ENCODE data around the gene COMMD3. TPM values are rescaled to one million over a fixed set of nuclear protein-coding genes. Genes with fewer than 3 reads are reported as not detected.

COMMD3 gene
- total and polyA plus RNA-seq, 2 of the 8 experiments (the other 6 are each of a cell fraction or from before 2014, with no cell fraction given), result 2.3 to 2.7 TPM

DNA sequence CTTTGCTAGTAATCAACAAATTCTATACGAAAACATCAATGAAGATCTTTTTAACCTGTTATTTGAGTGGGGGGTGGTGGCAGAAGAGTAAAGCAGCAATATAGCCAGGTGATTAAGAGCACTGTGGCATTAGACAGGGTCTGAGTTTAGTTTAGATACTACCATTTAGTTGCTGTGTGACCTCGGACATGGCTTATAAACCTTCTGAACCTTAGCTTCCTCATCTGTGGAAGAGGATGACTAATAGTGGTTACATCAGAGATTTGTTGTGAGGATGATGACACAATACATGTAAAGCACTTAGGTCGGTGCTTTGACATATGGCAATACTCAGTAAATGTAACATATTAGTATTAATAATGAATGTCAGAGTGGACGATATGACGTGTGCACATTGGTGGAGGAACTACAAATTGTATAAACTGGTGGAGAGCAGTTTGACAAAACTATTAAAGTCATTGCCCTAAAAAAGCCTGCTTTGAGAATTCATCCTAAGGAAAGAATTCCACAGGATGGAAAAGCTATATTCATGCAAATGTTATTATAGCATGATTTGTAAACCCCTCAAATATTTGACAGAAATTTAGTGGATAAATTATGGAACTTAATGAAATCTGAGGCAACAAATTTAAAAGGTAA is 53.4 kb downstream of the COMMD3 start (continued):
- TF ChIP-seq, protein P1, sequence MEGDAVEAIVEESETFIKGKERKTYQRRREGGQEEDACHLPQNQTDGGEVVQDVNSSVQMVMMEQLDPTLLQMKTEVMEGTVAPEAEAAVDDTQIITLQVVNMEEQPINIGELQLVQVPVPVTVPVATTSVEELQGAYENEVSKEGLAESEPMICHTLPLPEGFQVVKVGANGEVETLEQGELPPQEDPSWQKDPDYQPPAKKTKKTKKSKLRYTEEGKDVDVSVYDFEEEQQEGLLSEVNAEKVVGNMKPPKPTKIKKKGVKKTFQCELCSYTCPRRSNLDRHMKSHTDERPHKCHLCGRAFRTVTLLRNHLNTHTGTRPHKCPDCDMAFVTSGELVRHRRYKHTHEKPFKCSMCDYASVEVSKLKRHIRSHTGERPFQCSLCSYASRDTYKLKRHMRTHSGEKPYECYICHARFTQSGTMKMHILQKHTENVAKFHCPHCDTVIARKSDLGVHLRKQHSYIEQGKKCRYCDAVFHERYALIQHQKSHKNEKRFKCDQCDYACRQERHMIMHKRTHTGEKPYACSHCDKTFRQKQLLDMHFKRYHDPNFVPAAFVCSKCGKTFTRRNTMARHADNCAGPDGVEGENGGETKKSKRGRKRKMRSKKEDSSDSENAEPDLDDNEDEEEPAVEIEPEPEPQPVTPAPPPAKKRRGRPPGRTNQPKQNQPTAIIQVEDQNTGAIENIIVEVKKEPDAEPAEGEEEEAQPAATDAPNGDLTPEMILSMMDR (IDR thresholded peaks at IDR 0.05; ENCODE audit: control extremely low read depth in 1 of 3, insufficient read depth in 1 of 3, low read depth in 1 of 3, low read length in 3 of 3), result no peak
- no peak for TF ChIP-seq NRF1 (IDR thresholded peaks at IDR 0.05; ENCODE audit: low read depth, low read length)
- no peak for TF ChIP-seq CREB1 (IDR thresholded peaks at IDR 0.05)
- TF ChIP-seq, protein P2, sequence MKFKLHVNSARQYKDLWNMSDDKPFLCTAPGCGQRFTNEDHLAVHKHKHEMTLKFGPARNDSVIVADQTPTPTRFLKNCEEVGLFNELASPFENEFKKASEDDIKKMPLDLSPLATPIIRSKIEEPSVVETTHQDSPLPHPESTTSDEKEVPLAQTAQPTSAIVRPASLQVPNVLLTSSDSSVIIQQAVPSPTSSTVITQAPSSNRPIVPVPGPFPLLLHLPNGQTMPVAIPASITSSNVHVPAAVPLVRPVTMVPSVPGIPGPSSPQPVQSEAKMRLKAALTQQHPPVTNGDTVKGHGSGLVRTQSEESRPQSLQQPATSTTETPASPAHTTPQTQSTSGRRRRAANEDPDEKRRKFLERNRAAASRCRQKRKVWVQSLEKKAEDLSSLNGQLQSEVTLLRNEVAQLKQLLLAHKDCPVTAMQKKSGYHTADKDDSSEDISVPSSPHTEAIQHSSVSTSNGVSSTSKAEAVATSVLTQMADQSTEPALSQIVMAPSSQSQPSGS (IDR thresholded peaks at IDR 0.05; ENCODE audit: low read length), result no peak
- TF ChIP-seq POLR2AphosphoS5 (IDR thresholded peaks at IDR 0.05; ENCODE audit: low read depth, low read length), result no peak
- no peak for TF ChIP-seq BACH1 (IDR thresholded peaks at IDR 0.05; ENCODE audit: low read length)
- TF ChIP-seq YY1 (IDR thresholded peaks at IDR 0.05; ENCODE audit: low read depth, low read length), result no peak
- no peak for TF ChIP-seq RAD21 (IDR thresholded peaks at IDR 0.05 in 1 of 2, conservative IDR thresholded peaks at IDR 0.05 in 1 of 2; ENCODE audit: low read depth in 2 of 2, low read length in 2 of 2)
- TF ChIP-seq MAFK (IDR thresholded peaks at IDR 0.05; ENCODE audit: low read depth, low read length), result no peak
- TF ChIP-seq SAP30 (IDR thresholded peaks at IDR 0.05; ENCODE audit: insufficient read depth, insufficient replicate concordance, low read length), result no peak
- TF ChIP-seq, protein P3, sequence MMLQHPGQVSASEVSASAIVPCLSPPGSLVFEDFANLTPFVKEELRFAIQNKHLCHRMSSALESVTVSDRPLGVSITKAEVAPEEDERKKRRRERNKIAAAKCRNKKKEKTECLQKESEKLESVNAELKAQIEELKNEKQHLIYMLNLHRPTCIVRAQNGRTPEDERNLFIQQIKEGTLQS (IDR thresholded peaks at IDR 0.05; ENCODE audit: insufficient read depth, low read depth, low read length), result no peak

Measured in H1 (cell line).